ENCODE data around the gene ST3GAL2.
"Not testable (repeated sequence)": the region's sequence is repeated elsewhere in the genome, so short reads cannot be mapped to it uniquely, and the experiment has no call there.

Gene ST3GAL2

GRCh38 chr16:70386289-70386986 is 52.5 kb downstream of the ST3GAL2 start:
- not testable (repeated sequence) for H3K9me3 ChIP-seq (ENCODE audit: control insufficient read depth, insufficient read depth, low read length); H3K4me1 ChIP-seq (ENCODE audit: insufficient read depth, low read length); H3K9ac ChIP-seq (ENCODE audit: low read depth, low read length); H3K36me3 ChIP-seq (ENCODE audit: insufficient read depth, low read length)

DNA sequence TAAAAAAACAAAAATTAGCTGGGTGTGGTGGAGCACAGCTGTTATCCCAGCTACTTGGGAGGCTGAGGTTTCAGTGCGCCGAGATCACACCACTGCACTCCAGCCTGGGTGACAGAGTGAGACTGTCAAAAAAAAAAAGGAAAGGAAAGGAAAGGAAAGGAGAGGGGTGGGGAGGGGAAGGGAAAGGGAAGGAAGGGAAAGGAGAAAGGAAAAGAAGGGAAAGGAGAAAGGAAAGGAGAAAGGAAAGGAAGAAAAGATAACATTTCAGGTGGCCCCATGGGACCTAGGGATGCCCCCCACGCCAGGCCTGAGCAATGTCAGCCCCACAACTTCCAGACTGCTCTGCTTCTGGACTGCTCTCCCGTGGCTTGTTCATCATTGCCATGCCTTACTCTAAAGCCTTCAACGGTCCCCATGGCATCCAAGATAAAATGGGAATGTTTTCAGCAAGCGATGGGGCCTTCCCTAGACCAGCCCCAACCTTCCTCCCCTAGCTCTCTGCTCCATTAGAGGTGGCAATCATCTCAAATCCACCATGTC is 55.4 kb downstream of the ST3GAL2 start:
- Histone ChIP-seq H3K9me3 (ENCODE audit: control insufficient read depth, insufficient read depth, low read length) (no peaks in the 10 kb centered on the region), H3K36me3 (ENCODE audit: insufficient read depth, low read length) (0 out of 2 replicates have a peak, but pooled peaks cover 4% of the 10 kb centered on the region), H3K9ac (ENCODE audit: low read depth, low read length) (no peak overlapping the region), H3K4me1 (ENCODE audit: insufficient read depth, low read length) (peaks cover 4% of the 10 kb centered on the region; the same call in 1 of the 2 replicates)

DNA sequence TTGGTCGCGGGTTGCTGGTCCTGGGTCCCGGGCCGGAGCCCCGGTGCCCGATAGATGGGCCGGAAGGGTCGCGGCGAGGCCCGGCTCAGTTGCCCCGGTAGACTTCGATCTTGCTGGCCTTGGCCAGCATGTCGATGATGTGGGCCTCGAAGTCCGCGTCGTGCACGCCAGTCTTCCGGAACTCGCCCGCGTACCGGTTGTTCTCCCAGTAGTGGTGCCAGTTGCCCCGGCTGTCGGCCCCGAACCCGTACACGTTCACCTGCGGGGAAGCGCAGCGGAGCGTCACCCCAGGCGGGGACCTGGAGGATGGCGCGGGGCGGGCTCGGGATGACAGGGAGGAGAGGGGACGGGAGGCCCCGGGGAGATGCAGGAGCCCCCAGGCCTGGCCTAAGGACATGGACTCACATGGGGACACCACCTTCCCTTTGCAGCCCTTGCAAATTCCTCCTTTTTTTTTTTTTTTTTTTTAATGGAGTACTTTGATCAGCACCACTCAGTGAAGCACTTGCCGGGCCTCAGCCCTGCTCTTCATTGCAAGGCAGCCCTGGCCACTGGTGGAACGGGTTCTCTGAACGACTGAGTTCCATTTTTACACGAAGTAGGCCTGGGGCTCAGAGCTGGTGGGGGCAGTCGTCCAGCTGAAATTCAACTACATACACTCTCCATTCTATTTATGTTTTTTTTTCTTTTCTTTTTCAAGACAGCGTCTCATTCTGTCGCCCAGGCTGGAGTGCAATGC is 57.1 kb downstream of the ST3GAL2 start:
- Histone ChIP-seq H3K9me3 (ENCODE audit: control insufficient read depth, insufficient read depth, low read length) (no peaks in the 10 kb centered on the region), H3K4me1 (ENCODE audit: insufficient read depth, low read length) (peaks cover 4% of the 10 kb centered on the region; the same call in 1 of the 2 replicates), H3K9ac (ENCODE audit: low read depth, low read length) (peak overlapping the region; percentile 91), H3K36me3 (ENCODE audit: insufficient read depth, low read length) (no peaks in the 10 kb centered on the region)

GRCh38 chr16:70380919-70381603 is 57.8 kb downstream of the ST3GAL2 start:
- H3K9me3 ChIP-seq (ENCODE audit: control insufficient read depth, insufficient read depth, low read length) = no peaks in the 10 kb centered on the region
- H3K4me1 ChIP-seq (ENCODE audit: insufficient read depth, low read length) = peaks cover 4% of the 10 kb centered on the region; the same call in 1 of the 2 replicates
- no peaks in the 10 kb centered on the region for H3K36me3 ChIP-seq (ENCODE audit: insufficient read depth, low read length)
- peak overlapping the region; percentile 91 for H3K9ac ChIP-seq (ENCODE audit: low read depth, low read length)

DNA sequence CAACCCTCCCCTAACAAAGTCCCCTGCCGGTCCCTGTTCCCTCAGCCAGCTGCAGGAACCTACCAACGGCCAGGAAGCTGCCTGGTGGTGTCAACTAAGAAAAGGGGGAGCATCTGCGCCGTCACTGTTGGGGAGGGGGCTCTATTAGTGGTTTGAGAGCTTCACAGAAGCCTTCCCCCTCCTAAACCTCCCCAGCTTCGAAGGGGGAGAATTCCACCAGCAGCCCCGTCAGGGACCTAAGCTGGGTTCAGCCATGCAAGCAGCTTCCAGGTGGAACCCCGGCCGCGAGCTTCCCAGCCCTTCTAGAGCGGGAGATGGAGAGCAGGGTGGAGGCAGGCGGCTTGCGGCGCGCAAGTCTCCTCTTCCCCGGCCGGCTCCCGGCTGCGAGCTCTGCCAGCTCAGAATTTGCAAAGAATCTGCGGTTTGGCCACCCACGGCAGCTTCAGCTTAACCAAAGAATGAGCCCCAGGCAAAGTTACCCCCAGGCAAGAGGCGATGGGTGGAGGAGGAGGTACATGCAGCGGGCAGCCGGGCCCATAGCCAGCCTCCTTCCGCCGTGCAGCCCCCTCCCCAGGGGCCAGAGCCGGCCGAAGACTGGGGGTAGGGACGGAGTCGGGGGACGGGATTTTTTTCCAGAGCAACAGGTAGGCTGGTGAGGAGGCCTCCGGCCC is 58.5 kb downstream of the ST3GAL2 start:
- Histone ChIP-seq H3K36me3 (ENCODE audit: insufficient read depth, low read length) (no peaks in the 10 kb centered on the region), H3K9ac (ENCODE audit: low read depth, low read length) (peak overlapping the region; percentile 91)

DNA sequence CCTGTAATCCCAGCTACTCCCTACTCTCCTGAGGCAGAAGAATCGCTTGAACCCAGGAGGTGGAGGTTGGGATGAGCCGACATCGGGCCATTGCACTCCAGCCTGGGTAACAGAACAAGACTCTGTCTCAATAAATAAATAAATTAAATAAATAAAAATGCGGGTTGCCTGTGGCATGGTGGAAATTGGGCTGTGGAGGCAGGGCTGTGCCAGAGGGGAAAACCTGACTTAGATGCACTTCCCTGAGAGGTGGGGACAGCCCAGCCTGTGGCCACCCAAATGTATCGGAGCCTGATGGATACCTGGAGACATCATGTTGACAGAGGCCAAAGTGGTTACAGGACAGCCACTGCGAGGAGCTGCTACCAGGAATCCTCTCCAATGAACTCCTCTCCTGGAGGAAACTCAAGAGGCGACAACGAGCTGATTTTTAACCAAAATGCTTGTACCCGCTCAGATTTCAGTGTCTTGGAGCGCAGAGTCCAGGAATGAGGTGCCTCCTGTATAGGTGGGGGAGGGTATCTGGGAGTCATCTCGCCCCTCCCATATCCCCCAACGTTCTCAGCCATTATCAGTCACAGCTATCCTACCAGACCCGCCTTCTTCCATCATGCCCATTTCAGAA is 59.9 kb downstream of the ST3GAL2 start:
- Histone ChIP-seq H3K9ac (ENCODE audit: low read depth, low read length) (no peak overlapping the region), H3K36me3 (ENCODE audit: insufficient read depth, low read length) (no peaks in the 10 kb centered on the region; the same call in 1 of the 2 replicates), H3K9me3 (ENCODE audit: control insufficient read depth, insufficient read depth, low read length) (no peaks in the 10 kb centered on the region), H3K4me1 (ENCODE audit: insufficient read depth, low read length) (peaks cover 4% of the 10 kb centered on the region; the same call in 1 of the 2 replicates)

More for the DNA sequence above, 58.5 kb downstream of the ST3GAL2 start:
- H3K4me1 ChIP-seq (ENCODE audit: insufficient read depth, low read length) = peaks cover 4% of the 10 kb centered on the region; the same call in 1 of the 2 replicates
- no peaks in the 10 kb centered on the region for H3K9me3 ChIP-seq (ENCODE audit: control insufficient read depth, insufficient read depth, low read length)

DNA sequence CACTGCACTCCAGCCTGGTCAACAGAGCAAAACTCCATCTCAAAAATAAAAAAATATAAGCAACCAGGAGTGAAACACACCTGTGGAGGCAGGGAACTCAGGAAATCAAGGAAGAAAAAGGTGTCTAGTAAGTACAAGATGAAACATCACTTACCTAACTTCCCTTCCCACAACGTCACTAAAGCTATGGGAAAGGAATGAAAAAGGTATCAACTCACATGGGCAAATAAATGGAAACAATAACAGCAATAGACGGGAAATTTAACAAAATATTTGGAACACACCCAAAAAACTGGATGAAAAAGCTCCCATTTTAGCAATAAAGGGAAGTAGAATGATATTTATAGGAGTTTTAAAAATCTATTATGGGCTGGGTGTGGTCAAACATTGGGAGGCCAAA is 61.1 kb downstream of the ST3GAL2 start:
- Histone ChIP-seq H3K36me3 (ENCODE audit: insufficient read depth, low read length) (peaks cover 5% of the 10 kb centered on the region; the same call in 1 of the 2 replicates), H3K4me1 (ENCODE audit: insufficient read depth, low read length) (peaks cover 4% of the 10 kb centered on the region; the same call in 1 of the 2 replicates), H3K9me3 (ENCODE audit: control insufficient read depth, insufficient read depth, low read length) (no peaks in the 10 kb centered on the region), H3K9ac (ENCODE audit: low read depth, low read length) (no peak overlapping the region)

- peaks cover 4% of the 10 kb centered on the region; the same call in 1 of the 2 replicates for H3K4me1 ChIP-seq (ENCODE audit: insufficient read depth, low read length)
- peaks cover 11% of the 10 kb centered on the region for H3K36me3 ChIP-seq (ENCODE audit: insufficient read depth, low read length)
- H3K9ac ChIP-seq (ENCODE audit: low read depth, low read length) = no peak overlapping the region
- H3K9me3 ChIP-seq (ENCODE audit: control insufficient read depth, insufficient read depth, low read length) = no peaks in the 10 kb centered on the region
Observed at GRCh38 chr16:70375636-70376611, 63.0 kb downstream of the ST3GAL2 start.

GRCh38 chr16:70374213-70374612 is 64.7 kb downstream of the ST3GAL2 start:
- no peaks in the 10 kb centered on the region for H3K9me3 ChIP-seq (ENCODE audit: control insufficient read depth, insufficient read depth, low read length)
- no peak overlapping the region for H3K9ac ChIP-seq (ENCODE audit: low read depth, low read length)
- H3K36me3 ChIP-seq (ENCODE audit: insufficient read depth, low read length) = peaks cover 20% of the 10 kb centered on the region

GRCh38 chr16:70372921-70373728 is 65.8 kb downstream of the ST3GAL2 start:
- Histone ChIP-seq H3K36me3 (ENCODE audit: insufficient read depth, low read length) (peaks cover 20% of the 10 kb centered on the region), H3K9me3 (ENCODE audit: control insufficient read depth, insufficient read depth, low read length) (no peaks in the 10 kb centered on the region), H3K4me1 (ENCODE audit: insufficient read depth, low read length) (no peaks in the 10 kb centered on the region), H3K9ac (ENCODE audit: low read depth, low read length) (no peak overlapping the region)

More at GRCh38 chr16:70374213-70374612, 64.7 kb downstream of the ST3GAL2 start:
- H3K4me1 ChIP-seq (ENCODE audit: insufficient read depth, low read length) = peaks cover 3% of the 10 kb centered on the region; the same call in 1 of the 2 replicates

DNA sequence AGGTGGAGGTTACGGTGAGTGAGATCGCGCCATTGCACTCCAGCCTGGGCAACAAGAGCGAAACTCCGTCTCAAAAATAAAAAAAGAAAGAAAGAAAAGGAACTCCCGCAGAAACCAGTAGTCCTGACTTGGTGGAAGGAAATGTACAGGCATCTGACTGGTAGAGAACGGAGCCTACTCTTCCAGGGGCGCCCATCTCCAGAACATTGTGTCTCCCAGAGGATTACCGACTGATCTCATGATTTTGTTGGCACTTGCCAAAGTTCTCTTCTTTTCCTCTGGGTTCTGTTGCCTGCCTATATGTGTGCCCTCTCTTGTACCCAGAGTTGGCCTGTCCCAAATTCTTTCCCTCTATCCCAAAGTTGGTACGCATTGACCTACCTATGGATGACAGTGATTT is 68.0 kb downstream of the ST3GAL2 start:
- no peaks in the 10 kb centered on the region for H3K4me1 ChIP-seq (ENCODE audit: insufficient read depth, low read length)
- no peaks in the 10 kb centered on the region for H3K9me3 ChIP-seq (ENCODE audit: control insufficient read depth, insufficient read depth, low read length)
- no peak overlapping the region for H3K9ac ChIP-seq (ENCODE audit: low read depth, low read length)
- peaks cover 21% of the 10 kb centered on the region for H3K36me3 ChIP-seq (ENCODE audit: insufficient read depth, low read length)

DNA sequence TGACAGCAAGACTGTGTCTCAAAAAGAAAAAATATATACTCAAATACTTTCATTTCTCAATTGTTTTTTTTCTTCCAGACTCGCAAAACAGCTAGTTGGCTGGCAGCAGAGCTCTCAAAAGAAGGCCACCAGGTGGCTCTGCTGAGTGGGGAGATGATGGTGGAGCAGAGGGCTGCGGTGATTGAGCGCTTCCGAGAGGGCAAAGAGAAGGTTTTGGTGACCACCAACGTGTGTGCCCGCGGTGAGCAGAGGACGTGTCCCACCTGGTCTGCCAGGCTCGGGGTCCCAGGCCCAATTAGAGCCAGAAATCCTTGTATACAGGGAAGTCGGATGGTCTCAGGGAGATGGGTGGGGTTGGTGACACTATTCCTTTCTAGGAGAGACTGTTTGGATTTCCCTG is 68.8 kb downstream of the ST3GAL2 start:
- H3K9ac ChIP-seq (ENCODE audit: low read depth, low read length); H3K9me3 ChIP-seq (ENCODE audit: control insufficient read depth, insufficient read depth, low read length); H3K4me1 ChIP-seq (ENCODE audit: insufficient read depth, low read length): not testable (repeated sequence)
- H3K36me3 ChIP-seq (ENCODE audit: insufficient read depth, low read length) = peaks cover 24% of the 10 kb centered on the region
